ENCODE data around the gene FAM53B.

DNA sequence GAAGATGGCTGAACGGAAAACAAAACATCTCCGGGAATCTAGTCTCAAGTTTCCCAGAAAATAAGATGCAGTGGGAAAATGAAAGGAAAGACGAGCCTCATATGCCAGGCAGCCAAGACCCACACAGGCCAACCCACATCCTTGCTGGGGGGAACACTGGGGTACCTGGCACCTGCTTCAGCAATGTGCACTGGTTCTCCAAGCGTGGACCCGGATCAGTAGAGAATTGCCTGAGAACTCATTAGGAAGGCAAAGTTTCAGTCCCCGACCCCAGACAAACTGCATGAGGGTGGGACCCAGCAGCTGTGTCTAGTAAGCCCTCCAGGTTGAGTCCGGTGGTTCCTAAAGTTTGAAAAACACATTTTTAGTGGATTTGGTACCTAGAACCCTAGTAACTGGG lies 18.4 kb downstream of the FAM53B start:
- no peak for TF ChIP-seq CTCF (conservative IDR thresholded peaks at IDR 0.05)
- TF ChIP-seq EZH2 (IDR thresholded peaks at IDR 0.05; ENCODE audit: low read depth), result no peak
